GM23338 (cell line): Measurements from ENCODE around the gene CNPY2. TPM values are rescaled to one million over a fixed set of nuclear protein-coding genes. Genes with fewer than 3 reads are reported as not detected.

ENCODE experiments used
- ATAC-seq: fragments of 200-7000 bp; cut with Tn5 transposase; 3 replicates; pipeline ENCODE4 v1.9.1; 2020
- DNase-seq: peaks from one replicate; pipeline ENCODE4 v3.0.0-alpha.2; 2015; ENCODE audit warnings: low spot score
- H2AFZ ChIP-seq: fragments of 200-600 bp; sonication (generic); 2 replicates; pipeline ENCODE4 v1.8.0; 2016; ENCODE audit warnings: antibody characterized with exemption, mild to moderate bottlenecking, moderate library complexity
- H3F3A ChIP-seq: fragments of 200-600 bp; sonication (generic); replicated peaks from 2 replicates; pipeline ENCODE4 v1.8.0; 2017; ENCODE audit warnings: antibody characterized with exemption, mixed run types, low read depth
- H3K27ac ChIP-seq: fragments of 200-600 bp; sonication (generic); 2 replicates; pipeline ENCODE4 v1.6.1; 2016; ENCODE audit warnings: low read depth
- H3K27me3 ChIP-seq: fragments of 200-600 bp; sonication (generic); 2 replicates; pipeline ENCODE4 v1.8.0; 2016; ENCODE audit warnings: mild to moderate bottlenecking, mixed run types, moderate library complexity; ENCODE audit not compliant: insufficient read depth
- H3K36me3 ChIP-seq: fragments of 200-600 bp; sonication (generic); 2 replicates; pipeline ENCODE4 v1.8.0; 2016; ENCODE audit warnings: mild to moderate bottlenecking; ENCODE audit not compliant: insufficient read depth
- H3K4me1 ChIP-seq: fragments of 200-600 bp; sonication (generic); 2 replicates; pipeline ENCODE4 v1.8.0; 2016; ENCODE audit warnings: mild to moderate bottlenecking, moderate library complexity; ENCODE audit not compliant: insufficient read depth
- H3K4me2 ChIP-seq: fragments of 200-600 bp; sonication (generic); 2 replicates; pipeline ENCODE4 v1.7.1; 2017; ENCODE audit warnings: mixed run types
- H3K4me3 ChIP-seq: fragments of 200-600 bp; sonication (generic); 2 replicates; pipeline ENCODE4 v1.6.1; 2016; ENCODE audit warnings: mixed run types
- H3K79me2 ChIP-seq: fragments of 200-600 bp; sonication (generic); replicated peaks from 2 replicates; pipeline ENCODE4 v1.8.0; 2017; ENCODE audit warnings: mild to moderate bottlenecking; ENCODE audit not compliant: insufficient read depth
- H3K9me2 ChIP-seq: fragments of 200-600 bp; sonication (generic); 2 replicates; pipeline ENCODE4 v1.8.0; 2017; ENCODE audit not compliant: insufficient read depth
- H4K20me1 ChIP-seq: fragments of 200-600 bp; sonication (generic); replicated peaks from 2 replicates; pipeline ENCODE4 v1.8.0; 2017; ENCODE audit warnings: mild to moderate bottlenecking; ENCODE audit not compliant: insufficient read depth
- H3K27ac Mint-ChIP-seq: 2 replicates; pipeline ENCODE4 v1.8.0; 2020; ENCODE audit warnings: inconsistent platforms, mild to moderate bottlenecking, moderate library complexity, mixed read lengths
- H3K27me3 Mint-ChIP-seq: 3 replicates; pipeline ENCODE4 v1.8.0; 2022; ENCODE audit warnings: low read depth, mild to moderate bottlenecking, moderate library complexity, mixed read lengths, inconsistent platforms; ENCODE audit not compliant: insufficient read depth, poor library complexity
- H3K36me3 Mint-ChIP-seq: 3 replicates; pipeline ENCODE4 v1.8.0; 2021; ENCODE audit warnings: low read depth, mild to moderate bottlenecking, inconsistent platforms, moderate library complexity, mixed read lengths
- H3K4me1 Mint-ChIP-seq: 3 replicates; pipeline ENCODE4 v1.8.0; 2020; ENCODE audit warnings: mild to moderate bottlenecking, inconsistent platforms, mixed read lengths
- H3K4me3 Mint-ChIP-seq: 3 replicates; pipeline ENCODE4 v1.8.0; 2021; ENCODE audit warnings: moderate library complexity, mild to moderate bottlenecking, inconsistent platforms, mixed read lengths
- H3K9me3 Mint-ChIP-seq: 3 replicates; pipeline ENCODE4 v1.8.0; 2020; ENCODE audit warnings: moderate library complexity, mild to moderate bottlenecking, inconsistent platforms, mixed read lengths
- CREB1 ChIP-seq: fragments of 250-450 bp; sonication (Bioruptor Pico); IDR thresholded peaks from 2 replicates; pipeline ENCODE4 v1.5.0; 2020; ENCODE audit warnings: low read depth, mild to moderate bottlenecking, moderate library complexity
- POLR2AphosphoS5 ChIP-seq: IDR thresholded peaks from 2 replicates; pipeline ENCODE4 v1.6.1; 2016; ENCODE audit warnings: antibody characterized with exemption, low read depth
- ZNF114 ChIP-seq: fragments of 250-450 bp; sonication (Bioruptor Pico); IDR thresholded peaks from 2 replicates; pipeline ENCODE4 v1.5.0; 2020; ENCODE audit warnings: mild to moderate bottlenecking, moderate library complexity
- ZNF462 ChIP-seq: fragments of 250-450 bp; sonication (Bioruptor Pico); IDR thresholded peaks from 2 replicates; pipeline ENCODE4 v1.5.0; 2020; ENCODE audit warnings: mild to moderate bottlenecking, moderate library complexity
- polyA plus RNA-seq: library from polyadenylated mRNA; unstranded; fragments of >200 nt; fragmentation: Nextera tagmentation; extraction: Ambion mirVana; gene quantifications from 2 replicates; pipeline ENCODE4 v1.2.1, GENCODE V29; 2016
- total RNA-seq: library from RNA; depleted of rRNA; stranded (reverse); fragments of >200 nt; shearing (Covaris generic); gene quantifications from 2 replicates; pipeline ENCODE4 v1.2.3, GENCODE V29; 2014

Gene CNPY2
- total and polyA plus RNA-seq, 2 experiments from 2014 or later = 119 to 316 TPM

GRCh38 chr12:56300644-56301464 is 14.9 kb downstream of the CNPY2 start:
- Histone ChIP-seq H3F3A (peaks cover 32% of the 10 kb centered on the region), H3K79me2 (peaks cover 40% of the 10 kb centered on the region), H3K27ac (peak overlapping the region; percentile 93), H4K20me1 (peaks cover 13% of the 10 kb centered on the region), H3K27me3 (no peaks in the 10 kb centered on the region), H3K4me2 (peak overlapping the region; percentile 76), H2AFZ (no peak overlapping the region), H3K9me2 (no peaks in the 10 kb centered on the region), H3K36me3 (peaks cover 14% of the 10 kb centered on the region; the same call in 1 of the 2 replicates), H3K4me3 (peak overlapping the region; percentile 99), H3K4me1 (peaks cover 18% of the 10 kb centered on the region)
- H3K4me3 Mint-ChIP-seq = peak overlapping the region; percentile 99
- TF ChIP-seq ZNF114 (no peak), ZNF462 (no peak), POLR2AphosphoS5 (no peak), CREB1 (CRISPR knock-in tag) (no peak)
- H3K4me1 Mint-ChIP-seq = peaks cover 19% of the 10 kb centered on the region
- peak overlapping the region; percentile 97 for H3K27ac Mint-ChIP-seq
- ATAC-seq = peak; percentile 15; the same call in 2 of the 3 replicates
- no peaks in the 10 kb centered on the region; the same call in 2 of the 3 replicates for H3K9me3 Mint-ChIP-seq
- DNase-seq = peak; percentile 4
- peaks cover 46% of the 10 kb centered on the region; the same call in 2 of the 3 replicates for H3K36me3 Mint-ChIP-seq
- H3K27me3 Mint-ChIP-seq = peaks cover 11% of the 10 kb centered on the region
